Lung (tissue), 12 donors: ENCODE measurements around the gene TWIST2. TPM values are rescaled to one million over a fixed set of nuclear protein-coding genes. Genes with fewer than 3 reads are reported as not detected.

Source experiments
- ATAC-seq: fragments of 200-7000 bp; cut with Tn5 transposase; one replicate; pipeline ENCODE4 v1.9.1; 2020; ENCODE audit warnings: moderate number of reproducible peaks; ENCODE audit not compliant: insufficient read depth, low FRiP score
- DNase-seq, 3 donors: peaks; one replicate each; pipeline ENCODE4 v3.0.0-alpha.2; 2013 to 2017
- H3K27ac ChIP-seq, 2 donors: one replicate each; pipeline ENCODE4 v1.5.1; 2013; ENCODE audit warnings: mild to moderate bottlenecking in 2 of 2, moderate library complexity in 2 of 2, control low read depth in 1 of 2, inconsistent platforms in 1 of 2, low read depth in 1 of 2, low read length in 1 of 2
- H3K27me3 ChIP-seq, 3 donors: one replicate each; pipeline ENCODE4 v1.5.1; 2013; ENCODE audit warnings: low read length in 2 of 3; ENCODE audit not compliant: control insufficient read depth in 3 of 3, insufficient read depth in 3 of 3
- H3K36me3 ChIP-seq, 4 donors: one replicate each; pipeline ENCODE4 v1.5.1; 2013; ENCODE audit warnings: low read length in 4 of 4, mild to moderate bottlenecking in 1 of 4, moderate library complexity in 1 of 4; ENCODE audit not compliant: control insufficient read depth in 4 of 4, insufficient read depth in 4 of 4
- H3K4me1 ChIP-seq, 5 donors: one replicate each; pipeline ENCODE4 v1.5.1; 2013; ENCODE audit warnings: low read length in 5 of 5, mild to moderate bottlenecking in 2 of 5, moderate library complexity in 1 of 5; ENCODE audit not compliant: control insufficient read depth in 5 of 5, insufficient read depth in 5 of 5
- H3K4me3 ChIP-seq: one replicate; pipeline ENCODE4 v1.5.1; 2013; ENCODE audit warnings: mild to moderate bottlenecking, control low read depth, moderate library complexity
- H3K9ac ChIP-seq, 2 donors: one replicate each; pipeline ENCODE4 v1.5.1; 2013; ENCODE audit warnings: low read length in 2 of 2, control low read depth in 1 of 2; ENCODE audit not compliant: insufficient read depth in 1 of 2
- H3K9me3 ChIP-seq, 4 donors: one replicate each; pipeline ENCODE4 v1.5.1; 2013; ENCODE audit warnings: low read length in 3 of 4, mild to moderate bottlenecking in 1 of 4, moderate library complexity in 1 of 4; ENCODE audit not compliant: control insufficient read depth in 4 of 4, insufficient read depth in 3 of 4
- CTCF ChIP-seq: IDR thresholded peaks from 2 replicates; pipeline ENCODE4 v1.5.1; 2012; ENCODE audit warnings: mild to moderate bottlenecking; ENCODE audit errors: control extremely low read depth, extremely low read depth
- WGBS, 2 donors: extraction: QIAGEN DNeasy Blood & Tissue Kit; methylation state at CpG; one replicate each; pipeline ENCODE4 v1.1.7; 2013; 5-methylcytosine and 5-hydroxymethylcytosine counted together
- polyA plus RNA-seq, 2 donors: library from polyadenylated mRNA; stranded (reverse); fragments of 200-250 nt; gene quantifications; one replicate each; pipeline ENCODE4 v1.2.1, GENCODE V29; 2013
- total RNA-seq, 2 donors: library from RNA; depleted of rRNA in 1 of 2; stranded (reverse); fragments of >200 nt in 1 of 2; gene quantifications; one replicate each; pipeline ENCODE4 v1.2.1, GENCODE V29; 2014 to 2021
- donor health status: control.
- donor health status: control.
- donor health status: Bipolar disorder and iron deficiency.
- donor health status: healthy.
- donor health status: DM: yes; HTN: yes; CAD: no.

TWIST2 gene
- total and polyA plus RNA-seq, 4 donors, result 10.1 to 14.8 (median 11.7) TPM

GRCh38 chr2:238897911-238898311, 50.0 kb downstream of the TWIST2 start:
- peak; percentile 41 to 48 (median 43) for DNase-seq
- H3K4me3 ChIP-seq, result no peak overlapping the region
- H3K4me1 ChIP-seq, result peaks cover 0 to 27% (median 3%) of the 10 kb centered on the region in 5 donors
- peaks cover 0 to 4% (median 0%) of the 10 kb centered on the region in 3 donors for H3K27me3 ChIP-seq
- H3K27ac ChIP-seq, result peak overlapping the region in 1 of 2 donors; percentile 20
- ATAC-seq, result no peak
- H3K9me3 ChIP-seq, result no peaks in the 10 kb centered on the region
- H3K36me3 ChIP-seq, result no peaks in the 10 kb centered on the region
- WGBS, 2 donors, result 68 to 75% methylated on average over 7 of the region's 7 CpGs
- TF ChIP-seq CTCF, result no peak
- H3K9ac ChIP-seq, result no peak overlapping the region

- no peak overlapping the region for H3K4me3 ChIP-seq
- 88 to 91% methylated on average over 21 to 22 of the region's 22 CpGs for WGBS, 2 donors
- H3K9me3 ChIP-seq, result no peaks in the 10 kb centered on the region
- TF ChIP-seq CTCF, result no peak
- no peak overlapping the region for H3K27ac ChIP-seq
- no peaks in the 10 kb centered on the region for H3K36me3 ChIP-seq
- no peak overlapping the region for H3K9ac ChIP-seq
- ATAC-seq (no peak), DNase-seq (no peak)
- H3K4me1 ChIP-seq, result peaks cover 0 to 27% (median 3%) of the 10 kb centered on the region in 5 donors
- peaks cover 0 to 4% (median 0%) of the 10 kb centered on the region in 3 donors for H3K27me3 ChIP-seq
These were observed 50.8 kb downstream of the TWIST2 start for GRCh38 chr2:238898534-238899281.

GRCh38 chr2:238899386-238899785, 51.5 kb downstream of the TWIST2 start:
- H3K9ac ChIP-seq, result no peak overlapping the region
- no peak for TF ChIP-seq CTCF
- no peak for DNase-seq
- no peak overlapping the region for H3K27ac ChIP-seq
- no peaks in the 10 kb centered on the region for H3K9me3 ChIP-seq
- H3K36me3 ChIP-seq, result no peaks in the 10 kb centered on the region
- H3K4me3 ChIP-seq, result no peak overlapping the region
- peaks cover 0 to 27% (median 3%) of the 10 kb centered on the region in 5 donors for H3K4me1 ChIP-seq
- WGBS, 2 donors, result 81 to 87% methylated on average over 7 of the region's 7 CpGs
- no peak for ATAC-seq
- H3K27me3 ChIP-seq, result peaks cover 0 to 4% (median 0%) of the 10 kb centered on the region in 3 donors
